NCI-H2196 (cell line): ENCODE data around the gene RET.

Experiments
- DNase-seq: peaks from one replicate; lab custom pipeline; 2025; ENCODE audit not compliant: unreplicated experiment; lab: John Stamatoyannopoulos, UW

RET gene

GRCh38 chr10:43061760-43062159 is 15.1 kb upstream of the RET start:
- DNase-seq: no peak

GRCh38 chr10:43062402-43063160 is 14.3 kb upstream of the RET start:
- DNase-seq: no peak

- DNase-seq: no peak
Observed at GRCh38 chr10:43064331-43065075, 12.4 kb upstream of the RET start.

- no peak for DNase-seq
Observed at GRCh38 chr10:43065234-43065633, 11.6 kb upstream of the RET start.

GRCh38 chr10:43065761-43066160 is 11.1 kb upstream of the RET start:
- no peak for DNase-seq

GRCh38 chr10:43066481-43066880 is 10.4 kb upstream of the RET start:
- DNase-seq: no peak

GRCh38 chr10:43067391-43068135 is 9.3 kb upstream of the RET start:
- DNase-seq: no peak

GRCh38 chr10:43068136-43068395 is 8.8 kb upstream of the RET start:
- DNase-seq: no peak

- no peak for DNase-seq
Observed at GRCh38 chr10:43068471-43069210, 8.2 kb upstream of the RET start.

GRCh38 chr10:43069211-43069515 is 7.7 kb upstream of the RET start:
- no peak for DNase-seq

- no peak for DNase-seq
Observed at GRCh38 chr10:43069579-43069978, 7.3 kb upstream of the RET start.

GRCh38 chr10:43070121-43071085 is 6.5 kb upstream of the RET start:
- DNase-seq: no peak

GRCh38 chr10:43071865-43072650 is 4.8 kb upstream of the RET start:
- no peak for DNase-seq

- DNase-seq: no peak
Observed at GRCh38 chr10:43073191-43073590, 3.7 kb upstream of the RET start.

GRCh38 chr10:43073721-43074120 is 3.1 kb upstream of the RET start:
- no peak for DNase-seq

GRCh38 chr10:43074409-43074808 is 2.5 kb upstream of the RET start:
- DNase-seq: no peak

- DNase-seq: no peak
Observed at GRCh38 chr10:43074827-43075611, 1.9 kb upstream of the RET start.

GRCh38 chr10:43075612-43076003 is 1.3 kb upstream of the RET start:
- DNase-seq: peak; percentile 34

- peak; percentile 25 for DNase-seq
Observed at GRCh38 chr10:43076311-43076875, 476 bp upstream of the RET start.
